ENCODE measurements around the gene DNAH17.

DNAH17 gene

DNA sequence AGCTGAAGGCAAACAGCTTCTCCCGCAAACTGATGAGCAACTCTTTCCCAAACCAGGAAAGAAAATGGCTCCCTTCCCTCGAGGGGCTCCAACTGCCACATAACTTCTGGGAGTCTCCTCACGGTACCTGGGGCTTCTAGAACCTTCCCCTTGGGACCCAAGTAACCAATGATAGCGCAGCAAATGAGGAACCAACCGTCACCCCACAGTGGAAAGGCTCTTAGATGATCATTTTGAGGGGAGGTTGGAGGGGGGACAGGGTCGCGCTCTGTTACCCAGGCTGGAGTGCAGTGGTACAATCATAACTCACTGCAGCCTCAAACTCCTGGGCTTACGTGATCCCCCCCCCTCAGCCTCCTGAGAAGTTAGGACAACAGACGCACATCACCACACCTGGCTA, at the start of gene DNAH17:
TSS of gene DNAH17 (minus strand) at position 101 of the 400 bp plus-strand sequence. CDS start 2,339 bp downstream, outside the sequence.
- DNase-seq, result no peak

DNA sequence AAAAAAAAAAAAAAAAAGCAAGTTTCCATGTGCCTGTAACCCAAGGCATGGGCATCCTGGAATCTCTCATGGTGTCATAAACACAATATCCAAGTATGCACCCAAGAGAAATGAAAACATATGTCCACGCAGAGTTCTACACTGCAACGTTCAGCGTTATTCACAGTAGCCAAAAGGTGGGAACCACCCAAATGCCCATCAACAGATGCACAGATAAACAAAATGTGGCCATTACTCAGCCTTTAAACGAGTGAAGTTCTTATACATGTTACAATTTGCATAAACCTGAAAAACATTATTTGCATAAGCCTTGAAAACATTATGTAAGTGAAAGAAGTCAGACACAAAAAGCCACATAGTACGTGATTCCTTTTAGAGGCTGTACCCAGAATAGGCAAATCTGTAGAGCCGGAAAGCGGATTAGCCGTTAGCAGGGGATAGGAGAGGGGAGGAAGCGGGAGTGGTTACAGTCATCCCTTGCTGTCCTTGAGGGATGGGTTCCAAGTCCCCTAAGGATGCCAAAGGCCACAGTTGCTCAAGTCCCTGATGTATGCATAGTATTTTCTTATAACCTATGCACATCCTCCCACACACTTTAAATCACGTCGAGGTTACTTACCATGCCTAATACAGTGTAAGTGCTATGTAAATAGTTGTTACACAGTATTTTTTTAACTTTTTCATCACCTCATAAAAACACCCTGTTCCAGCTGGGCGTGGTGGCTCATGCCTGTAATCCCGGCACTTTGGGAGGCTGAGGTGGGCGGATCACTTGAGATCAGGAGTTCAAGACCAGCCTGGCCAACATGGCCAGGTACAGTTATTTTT, 47.3 kb upstream of the DNAH17 start:
- DNase-seq, result no peak

- DNase-seq, result no peak
Measured at GRCh38 chr17:78623541-78623940, 46.3 kb upstream of the DNAH17 start.

DNA sequence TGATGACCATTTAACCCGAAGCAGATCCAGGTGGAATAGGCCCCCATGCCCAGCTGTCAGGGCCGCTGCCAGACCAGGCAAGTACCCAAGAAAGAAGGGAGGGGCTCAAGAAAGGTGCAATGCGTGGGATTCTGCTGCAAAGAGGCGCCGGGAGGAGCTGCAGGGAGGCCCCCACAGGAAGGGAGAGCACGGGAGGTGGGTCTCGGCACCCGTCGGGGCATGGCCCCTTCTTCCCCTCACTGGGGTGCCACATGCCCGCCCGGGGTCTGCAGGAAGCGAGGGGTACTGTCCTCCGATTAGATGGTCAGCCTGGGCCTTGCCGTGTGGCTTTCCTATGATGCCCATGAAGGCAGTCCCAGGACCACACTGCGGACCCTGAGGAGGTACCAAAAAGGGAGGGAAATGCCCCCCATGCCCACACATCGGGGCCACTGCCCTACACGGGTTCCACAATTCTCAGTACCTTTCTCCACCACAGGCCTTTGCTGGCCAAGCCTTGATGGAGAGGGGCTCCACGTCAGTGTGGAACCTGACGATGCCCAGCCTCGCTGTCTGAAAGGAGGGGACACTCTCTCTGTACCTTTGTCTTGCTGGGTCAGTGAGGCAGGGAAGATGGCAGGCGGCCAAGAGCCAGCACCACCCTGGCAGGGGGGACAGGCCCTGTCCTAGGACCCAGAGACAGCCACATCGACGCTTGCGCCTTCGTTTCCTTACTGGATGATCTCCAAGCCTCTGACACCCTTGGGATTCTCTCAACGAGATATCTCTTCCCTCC, 45.5 kb upstream of the DNAH17 start:
- no peak for DNase-seq

DNA sequence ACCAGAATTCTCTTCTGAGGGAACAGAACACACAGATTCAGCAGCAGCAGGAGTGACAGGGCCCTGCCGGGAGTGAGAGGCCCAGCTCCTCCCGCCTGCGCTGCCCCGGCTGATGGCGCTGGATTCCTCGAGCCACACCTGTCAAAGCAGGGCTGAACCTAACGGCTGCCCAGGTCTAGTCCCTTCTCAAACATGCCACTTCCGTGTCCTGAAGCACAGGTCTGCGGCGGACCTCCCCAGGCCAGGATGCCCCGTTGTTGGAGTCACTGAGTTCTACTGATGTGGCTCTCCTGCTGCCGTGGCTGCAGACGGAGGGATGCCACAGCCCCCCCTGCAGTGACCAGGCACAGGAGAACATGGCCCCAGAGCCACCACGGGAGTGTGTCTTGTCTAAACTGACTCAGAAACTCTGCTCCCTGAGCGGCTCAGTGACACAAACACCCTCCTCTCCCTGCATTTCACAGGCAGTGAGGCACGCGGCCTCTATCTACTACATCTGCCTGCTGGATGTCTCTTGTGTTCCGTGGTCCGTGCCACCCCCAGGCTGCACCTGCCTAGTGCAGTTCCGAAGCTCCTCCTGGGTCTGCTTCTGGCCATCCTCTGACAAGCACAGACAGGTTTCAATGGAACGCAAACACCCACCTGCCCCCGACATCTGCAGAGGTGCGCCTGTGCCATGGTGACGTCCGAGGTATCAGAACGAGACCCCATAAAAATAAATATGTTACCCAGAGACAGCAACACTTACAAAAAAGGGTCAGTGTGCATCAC, 44.7 kb upstream of the DNAH17 start:
- DNase-seq, result no peak

GRCh38 chr17:78620099-78620498, 42.9 kb upstream of the DNAH17 start:
- DNase-seq, result no peak

DNA sequence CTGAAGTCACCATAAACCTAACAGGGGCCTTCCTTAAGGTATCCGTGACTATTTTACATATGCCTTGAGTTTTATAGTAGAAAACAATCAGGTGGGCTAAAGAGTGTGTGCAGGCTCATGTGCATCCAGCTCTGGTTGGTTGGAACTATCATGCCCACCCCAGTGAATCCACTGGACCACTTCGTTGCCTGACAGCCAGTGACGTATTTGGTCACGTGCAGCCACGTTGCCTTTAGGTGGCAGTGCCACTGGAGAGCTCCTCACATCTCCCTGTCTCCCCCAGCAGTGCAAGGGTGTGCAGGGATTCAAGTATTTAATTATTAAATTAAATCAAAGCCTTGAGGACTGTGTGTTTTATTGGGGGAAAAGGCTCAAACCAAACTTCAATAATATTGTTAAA, 42.1 kb upstream of the DNAH17 start:
- DNase-seq, result no peak

GRCh38 chr17:78618264-78619066, 41.3 kb upstream of the DNAH17 start:
- no peak for DNase-seq

DNA sequence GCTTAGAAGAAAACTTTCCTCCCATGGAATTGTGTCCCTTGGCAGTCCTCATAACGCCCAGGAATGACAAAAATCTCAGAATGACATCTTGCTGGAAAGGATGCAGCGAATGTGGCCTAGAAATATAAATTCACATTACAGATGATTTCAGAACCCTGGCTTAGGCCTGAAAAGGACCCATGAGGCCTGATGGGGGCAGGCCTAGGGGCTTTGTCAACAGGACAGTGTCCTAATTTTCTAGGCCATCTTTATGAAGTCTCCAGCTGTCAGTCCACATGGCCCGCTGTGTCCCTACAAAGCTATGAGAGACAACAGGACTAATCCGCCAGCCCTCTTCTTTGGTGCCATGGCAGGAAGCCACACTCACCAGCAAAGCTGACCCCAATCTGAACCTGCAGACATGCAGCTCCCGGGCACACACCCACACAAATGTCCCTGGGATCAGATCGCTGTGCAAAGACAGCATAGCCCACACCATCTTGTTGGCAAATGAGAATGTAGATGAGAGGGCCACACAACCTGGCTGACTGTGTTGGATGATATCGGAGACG, 40.4 kb upstream of the DNAH17 start:
- no peak for DNase-seq

GRCh38 chr17:78616946-78617345, 39.8 kb upstream of the DNAH17 start:
- no peak for DNase-seq

DNA sequence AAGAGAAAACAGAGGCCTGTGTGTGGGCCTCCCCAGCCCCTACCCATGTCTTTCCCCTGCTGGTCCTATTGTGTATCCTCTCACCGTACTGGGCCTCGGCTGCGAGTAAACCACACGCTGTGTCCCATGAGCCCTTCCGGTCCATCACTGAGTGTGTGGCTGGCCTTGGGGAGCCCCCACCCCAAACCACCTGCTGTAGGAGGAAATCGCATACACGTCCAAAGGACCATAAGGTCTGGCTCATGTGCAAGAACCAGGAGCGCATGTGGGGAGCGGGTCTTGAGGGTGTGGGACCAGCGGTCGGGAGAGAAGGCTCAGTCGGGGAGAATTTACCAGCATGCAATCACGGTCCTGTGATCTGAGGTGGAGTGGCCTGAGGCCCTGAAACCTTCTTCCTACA, 38.4 kb upstream of the DNAH17 start:
- no peak for DNase-seq

- DNase-seq, result no peak
Measured at GRCh38 chr17:78613416-78613815, 36.2 kb upstream of the DNAH17 start.

- DNase-seq, result no peak
Measured at GRCh38 chr17:78611607-78612006, 34.4 kb upstream of the DNAH17 start.

DNA sequence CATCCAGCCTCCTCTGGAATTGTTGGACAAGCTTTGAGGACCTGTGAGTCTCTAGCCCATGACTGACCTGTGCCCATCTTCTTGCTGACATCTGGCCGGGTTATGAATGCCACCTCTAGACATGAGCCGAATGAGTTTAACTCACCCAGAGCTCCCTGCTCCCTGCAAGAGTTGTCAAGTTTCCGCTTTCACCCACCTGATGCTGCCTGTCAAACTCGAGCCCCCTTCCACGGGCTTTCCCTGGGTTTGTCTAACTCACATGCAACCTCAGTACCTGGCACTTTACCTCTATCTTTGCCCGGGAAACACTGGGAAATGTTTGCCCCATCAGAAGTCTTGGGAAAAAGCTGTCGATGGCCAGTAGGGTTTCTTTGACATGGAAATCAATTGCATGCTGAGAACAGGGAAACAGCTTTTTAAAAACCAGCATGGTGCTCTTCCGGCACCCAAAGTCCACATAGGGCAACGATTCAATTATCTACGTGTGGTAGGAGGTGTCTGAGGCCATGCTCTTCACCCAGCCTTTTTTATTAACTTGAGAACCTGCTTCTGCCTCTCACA, 33.8 kb upstream of the DNAH17 start:
- no peak for DNase-seq

- DNase-seq, result no peak
Measured at GRCh38 chr17:78609191-78609641, 32.0 kb upstream of the DNAH17 start.

- DNase-seq, result no peak
Measured at GRCh38 chr17:78608804-78609186, 31.6 kb upstream of the DNAH17 start.

DNA sequence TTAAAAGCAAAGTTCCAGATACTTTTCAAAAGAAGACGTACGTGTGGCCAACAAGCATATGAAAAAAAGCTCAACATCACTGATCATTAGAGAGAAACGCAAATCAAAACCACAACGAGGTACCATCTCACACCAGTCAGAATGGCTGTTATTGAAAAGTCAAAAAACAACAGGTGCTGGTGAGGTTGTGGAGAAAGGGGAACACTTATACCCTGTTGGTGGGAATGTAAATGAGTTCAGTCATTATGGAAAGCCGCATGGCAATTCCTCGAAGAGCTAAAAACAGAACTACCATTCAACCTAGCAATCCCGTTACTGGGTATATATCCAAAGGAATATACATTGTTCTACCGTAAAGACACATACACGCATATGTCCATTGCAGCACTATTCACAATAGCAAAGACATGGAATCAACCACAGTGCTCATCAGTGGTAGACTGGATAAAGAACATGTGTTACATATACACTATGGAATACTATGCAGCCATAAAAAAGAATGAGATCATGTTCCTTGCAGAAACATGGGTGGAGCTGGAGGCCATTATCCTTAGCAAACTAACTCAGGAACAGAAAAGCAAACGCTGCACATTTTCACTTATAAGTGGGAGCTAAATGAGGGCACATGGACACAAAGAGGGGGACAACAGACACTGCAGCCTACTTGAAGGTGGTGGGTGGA, 31.1 kb upstream of the DNAH17 start:
- no peak for DNase-seq

DNA sequence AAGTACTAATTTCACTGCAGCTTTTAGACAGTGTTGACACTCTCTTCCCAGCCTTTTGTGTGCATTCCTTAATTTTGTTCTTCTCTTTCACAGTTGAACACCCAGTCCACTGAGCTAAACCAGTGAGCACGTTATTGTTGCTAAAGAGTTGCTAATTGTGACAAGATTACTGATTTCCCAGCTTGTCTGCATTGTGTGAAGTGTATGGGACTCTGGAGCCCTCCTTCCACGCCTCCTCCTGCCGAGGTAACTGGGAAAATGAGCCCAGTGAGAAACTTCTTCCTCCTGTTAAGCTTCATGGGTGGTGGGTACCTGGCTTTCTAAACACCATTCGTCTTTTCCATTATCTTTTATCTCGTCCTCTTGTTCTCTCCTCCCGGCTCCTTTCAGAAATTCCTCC, 29.8 kb upstream of the DNAH17 start:
- no peak for DNase-seq

DNA sequence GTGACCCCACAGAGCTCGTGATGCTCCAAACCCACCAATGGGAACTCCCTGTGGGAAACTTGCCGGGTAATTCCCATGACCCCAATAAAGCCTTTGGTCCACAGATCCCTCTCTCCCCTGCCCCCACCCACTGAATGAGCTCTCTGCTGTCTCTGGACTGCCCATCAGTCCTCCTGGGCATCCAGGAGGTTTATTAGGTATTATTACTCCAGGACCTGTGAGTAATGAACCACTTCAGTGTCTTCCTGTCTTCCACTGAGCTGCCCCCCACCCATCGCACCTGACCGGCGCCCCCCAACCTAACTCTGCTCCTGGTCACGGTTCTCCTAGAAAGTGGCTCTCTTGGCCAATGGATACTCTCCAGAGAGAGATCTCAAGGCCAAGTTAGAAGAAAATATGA, 28.7 kb upstream of the DNAH17 start:
- DNase-seq, result no peak

- no peak for DNase-seq
Measured at GRCh38 chr17:78605429-78605828, 28.2 kb upstream of the DNAH17 start.

DNA sequence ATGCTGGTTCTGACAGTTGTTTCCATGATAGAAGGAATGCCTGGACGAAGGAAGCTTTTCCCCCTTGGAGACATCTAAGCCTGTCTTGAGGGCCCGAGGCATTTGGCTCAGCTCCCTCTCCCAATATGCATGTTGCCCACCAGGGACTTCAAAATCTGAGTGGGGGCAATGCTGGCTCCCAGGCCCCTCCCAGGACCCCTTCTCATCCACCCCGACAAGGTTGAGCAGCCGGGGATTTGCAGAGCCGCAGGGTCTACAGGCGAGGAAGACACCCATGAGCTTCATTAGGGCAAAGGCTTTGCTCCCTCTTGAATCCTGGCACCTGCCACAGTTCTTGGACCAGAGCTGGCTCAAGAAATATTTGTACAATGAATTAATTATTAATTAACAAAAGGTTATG, 25.1 kb upstream of the DNAH17 start:
- DNase-seq, result no peak
